ENCODE measurements around the gene IL2. TPM values are rescaled to one million over a fixed set of nuclear protein-coding genes. Genes with fewer than 3 reads are reported as not detected.

Gene IL2
- polyA plus RNA-seq, 1 experiment = not detected

DNA sequence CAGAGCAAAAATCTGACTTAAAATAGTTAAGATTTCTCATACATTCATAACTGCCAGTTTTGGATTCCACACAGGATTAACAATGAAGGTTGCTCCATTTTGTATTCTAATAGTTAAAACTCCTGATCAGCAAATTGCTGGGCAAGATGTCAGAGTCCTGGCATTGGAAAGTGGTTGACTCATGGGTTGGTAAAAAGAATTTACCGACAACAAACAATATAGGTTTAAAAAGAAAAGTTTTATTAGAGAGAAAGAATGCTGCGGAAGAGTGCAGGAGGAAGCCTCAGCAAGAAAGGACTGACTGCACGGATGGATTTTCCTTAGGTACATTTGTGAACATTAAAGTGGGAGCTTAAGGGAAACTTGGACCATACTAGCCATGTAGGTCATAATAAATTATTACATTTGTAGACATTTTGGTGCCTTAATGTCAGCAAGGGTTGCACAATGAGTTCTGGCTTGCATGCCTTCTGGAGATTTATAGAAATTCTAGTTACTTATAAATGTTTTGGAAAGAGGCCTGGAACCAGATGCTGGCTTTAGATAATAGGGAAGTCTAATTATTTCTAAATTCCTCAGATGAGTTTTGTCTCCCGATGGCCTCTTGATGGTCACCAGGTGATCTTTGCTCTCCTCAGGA is 25.4 kb upstream of the IL2 start:
- H3K9me3 ChIP-seq (ENCODE audit: control insufficient read depth, insufficient read depth, low read length) = no peaks in the 10 kb centered on the region
- DNase-seq (ENCODE audit: low read depth, low spot score) = no peak
- no peak for TF ChIP-seq CTCF (IDR thresholded peaks at IDR 0.05; ENCODE audit: low read depth, low read length)
- POLR2A ChIA-PET = no interaction called here
- H3K4me3 ChIP-seq (ENCODE audit: low read depth, low read length) = no peak overlapping the region
- no peak overlapping the region for H3K27ac ChIP-seq (ENCODE audit: low read depth, low read length)
- CTCF ChIA-PET = no interaction called here
- H3K27me3 ChIP-seq (ENCODE audit: control insufficient read depth, insufficient read depth, low read length) = no peaks in the 10 kb centered on the region

- H3K27ac ChIP-seq (ENCODE audit: low read depth, low read length) = no peak overlapping the region
- no peak for TF ChIP-seq CTCF (IDR thresholded peaks at IDR 0.05; ENCODE audit: low read depth, low read length)
- ChIA-PET CTCF (no interaction called here), POLR2A (no interaction called here)
- no peaks in the 10 kb centered on the region for H3K9me3 ChIP-seq (ENCODE audit: control insufficient read depth, insufficient read depth, low read length)
- no peaks in the 10 kb centered on the region for H3K27me3 ChIP-seq (ENCODE audit: control insufficient read depth, insufficient read depth, low read length)
- H3K4me3 ChIP-seq (ENCODE audit: low read depth, low read length) = no peak overlapping the region
- no peak for DNase-seq (ENCODE audit: low read depth, low spot score)
Measured at GRCh38 chr4:122480655-122481487, 24.3 kb upstream of the IL2 start.

GRCh38 chr4:122479935-122480416 is 23.5 kb upstream of the IL2 start:
- POLR2A ChIA-PET = no interaction called here
- H3K27me3 ChIP-seq (ENCODE audit: control insufficient read depth, insufficient read depth, low read length) = no peaks in the 10 kb centered on the region
- H3K27ac ChIP-seq (ENCODE audit: low read depth, low read length) = no peak overlapping the region
- TF ChIP-seq CTCF (IDR thresholded peaks at IDR 0.05; ENCODE audit: low read depth, low read length) = no peak
- CTCF ChIA-PET = interaction anchor here (0.8 kb wide), 1 partner anchor 23 kb away, joined by 3 read pairs; no protein-coding TSS in a partner anchor
- no peak overlapping the region for H3K4me3 ChIP-seq (ENCODE audit: low read depth, low read length)
- no peaks in the 10 kb centered on the region for H3K9me3 ChIP-seq (ENCODE audit: control insufficient read depth, insufficient read depth, low read length)
- DNase-seq (ENCODE audit: low read depth, low spot score) = peak; percentile 1

GRCh38 chr4:122476745-122477144 is 20.2 kb upstream of the IL2 start:
- no peak overlapping the region for H3K27ac ChIP-seq (ENCODE audit: low read depth, low read length)
- no peaks in the 10 kb centered on the region for H3K9me3 ChIP-seq (ENCODE audit: control insufficient read depth, insufficient read depth, low read length)
- no peaks in the 10 kb centered on the region for H3K27me3 ChIP-seq (ENCODE audit: control insufficient read depth, insufficient read depth, low read length)
- DNase-seq (ENCODE audit: low read depth, low spot score) = no peak
- H3K4me3 ChIP-seq (ENCODE audit: low read depth, low read length) = no peak overlapping the region
- TF ChIP-seq CTCF (IDR thresholded peaks at IDR 0.05; ENCODE audit: low read depth, low read length) = no peak
- CTCF ChIA-PET = interaction anchor here (0.7 kb wide), 1 partner anchor 34 kb away, joined by 8 read pairs; no protein-coding TSS in a partner anchor
- POLR2A ChIA-PET = no interaction called here

DNA sequence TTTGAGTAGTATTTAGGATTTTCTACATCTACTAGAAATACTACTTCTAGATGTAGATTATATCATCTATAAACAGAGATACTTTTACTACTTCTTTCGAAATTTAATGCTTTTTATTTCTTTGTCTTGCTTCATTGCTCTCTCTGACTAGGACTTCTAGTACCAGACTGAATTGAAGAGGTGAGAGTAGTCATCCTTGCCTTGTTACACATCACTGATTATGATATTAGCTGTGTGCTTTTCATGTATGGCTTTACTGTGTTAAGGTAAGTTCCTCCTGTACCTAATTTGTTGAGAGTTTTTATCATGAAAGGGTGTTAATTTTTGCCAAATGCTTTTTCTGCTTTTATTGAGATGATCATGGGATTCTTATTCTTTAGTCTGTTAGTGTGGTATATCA is 19.6 kb upstream of the IL2 start:
- DNase-seq (ENCODE audit: low read depth, low spot score) = no peak
- CTCF ChIA-PET = no interaction called here
- Histone ChIP-seq H3K27ac (ENCODE audit: low read depth, low read length) (no peak overlapping the region), H3K27me3 (ENCODE audit: control insufficient read depth, insufficient read depth, low read length) (no peaks in the 10 kb centered on the region), H3K4me3 (ENCODE audit: low read depth, low read length) (no peak overlapping the region), H3K9me3 (ENCODE audit: control insufficient read depth, insufficient read depth, low read length) (no peaks in the 10 kb centered on the region)
- TF ChIP-seq CTCF (IDR thresholded peaks at IDR 0.05; ENCODE audit: low read depth, low read length) = no peak
- POLR2A ChIA-PET = no interaction called here

Data from AG04450 (cell line).